ENCODE measurements around the gene ZNF431.
"Not testable (repeated sequence)": the region's sequence is repeated elsewhere in the genome, so short reads cannot be mapped to it uniquely, and the experiment has no call there.

ZNF431 gene

DNA sequence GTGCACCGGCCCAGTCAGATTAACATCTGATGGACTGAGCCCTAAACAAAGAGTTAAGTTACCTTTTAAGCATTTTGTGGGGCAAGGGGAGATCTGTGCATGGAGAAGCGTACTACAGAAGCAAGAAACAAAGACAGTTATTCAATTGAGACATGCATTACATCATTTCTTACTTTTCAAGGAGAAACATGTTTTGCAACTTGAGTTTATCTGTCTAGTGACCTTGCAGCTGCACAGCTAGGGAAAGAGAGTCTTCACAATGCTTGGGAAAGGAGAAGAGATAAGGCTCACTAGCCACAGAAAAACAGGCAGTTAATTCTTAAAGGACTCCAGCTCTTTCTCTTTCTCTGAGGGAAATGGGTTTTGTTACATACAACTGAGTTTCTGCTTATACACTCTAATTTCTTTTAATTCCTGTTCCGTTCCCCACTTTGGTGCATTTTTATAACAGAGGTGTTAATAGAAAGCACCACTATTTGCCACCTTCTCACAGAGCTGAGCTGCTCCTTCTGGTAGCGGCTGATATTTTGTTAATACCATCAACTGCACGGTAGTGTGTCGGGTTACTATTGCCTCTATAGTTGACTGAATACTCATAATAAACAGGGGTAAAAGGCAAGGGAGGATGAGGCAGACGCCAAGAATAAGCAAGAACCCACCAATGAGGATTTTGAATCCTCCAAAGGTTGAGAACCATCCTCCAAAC, 55.9 kb downstream of the ZNF431 start:
- Mint-ChIP-seq H3K36me3 (ENCODE audit: low read depth) (no peaks in the 10 kb centered on the region), H3K4me1 (ENCODE audit: low read depth) (no peaks in the 10 kb centered on the region), H3K27ac (no peak overlapping the region)

DNA sequence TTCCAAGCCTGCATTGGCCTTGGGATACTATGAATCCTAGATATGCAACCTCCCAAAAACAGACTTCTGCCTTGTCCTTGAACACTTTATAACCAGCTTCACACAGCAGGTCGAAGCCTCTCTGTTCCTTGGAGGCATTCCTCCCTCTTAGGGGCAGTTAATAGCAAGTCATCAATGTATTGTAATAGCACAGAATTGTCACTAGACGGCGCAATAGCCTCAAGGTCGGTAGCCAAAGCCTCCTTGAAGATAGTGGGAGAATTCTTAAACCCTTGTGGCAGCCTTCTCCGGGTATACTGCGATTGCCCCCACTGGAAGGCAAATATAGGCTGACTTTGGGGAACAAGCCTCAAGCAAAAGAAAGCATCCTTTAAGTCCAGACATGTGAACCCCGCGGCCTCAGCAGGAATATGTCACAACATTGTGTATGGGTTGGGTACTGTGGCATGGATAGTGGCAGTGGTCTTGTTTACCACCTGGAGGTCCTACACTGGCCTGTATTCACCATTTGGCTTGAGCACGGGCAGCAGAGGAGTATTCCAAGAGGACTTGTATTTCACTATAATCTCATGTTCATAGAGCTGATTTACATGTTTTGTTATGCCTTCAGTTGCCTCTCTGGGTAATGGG, 61.1 kb downstream of the ZNF431 start:
- no peak overlapping the region for H3K4me3 Mint-ChIP-seq
- H3K36me3 Mint-ChIP-seq (ENCODE audit: low read depth): no peaks in the 10 kb centered on the region
- H3K9me3 Mint-ChIP-seq: peaks cover 4% of the 10 kb centered on the region
- no peak overlapping the region for H3K27ac Mint-ChIP-seq
- peaks cover 4% of the 10 kb centered on the region for H3K27me3 Mint-ChIP-seq
- no peaks in the 10 kb centered on the region for H3K4me1 Mint-ChIP-seq (ENCODE audit: low read depth)

More for the DNA sequence above, 55.9 kb downstream of the ZNF431 start:
- Mint-ChIP-seq H3K27me3 (no peaks in the 10 kb centered on the region), H3K9me3 (peaks cover 9% of the 10 kb centered on the region), H3K4me3 (no peak overlapping the region)

DNA sequence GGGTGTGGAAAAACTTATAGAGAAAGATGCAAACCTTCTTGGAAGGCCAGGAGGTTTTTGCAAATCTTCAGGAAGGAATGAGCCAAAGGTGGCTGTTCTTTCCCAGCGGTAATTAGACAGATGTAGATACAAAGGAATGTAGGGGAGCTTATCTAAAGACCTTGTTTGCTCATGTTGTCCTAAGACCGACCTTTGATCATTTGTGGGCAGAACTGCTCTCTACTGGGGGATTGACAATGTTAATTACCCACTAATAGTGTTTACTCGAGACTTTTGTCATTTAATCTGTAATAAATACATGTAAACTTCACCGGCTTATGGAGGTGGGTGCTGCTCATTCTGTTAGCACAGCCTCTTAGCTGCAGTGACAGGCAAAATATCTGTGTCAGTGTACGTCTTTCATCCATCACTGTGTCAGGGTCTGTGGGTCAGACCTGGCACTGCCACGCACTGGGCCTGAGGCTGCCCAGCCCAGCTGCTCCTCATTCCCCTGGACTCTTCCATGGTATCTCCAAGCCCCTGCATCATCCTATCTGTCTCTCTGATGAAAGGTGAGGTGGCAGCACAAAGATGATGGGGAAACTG, 68.3 kb downstream of the ZNF431 start:
- Mint-ChIP-seq H3K4me3 (no peak overlapping the region), H3K27ac (no peak overlapping the region), H3K4me1 (ENCODE audit: low read depth) (no peaks in the 10 kb centered on the region), H3K9me3 (peaks cover 3% of the 10 kb centered on the region), H3K36me3 (ENCODE audit: low read depth) (no peaks in the 10 kb centered on the region), H3K27me3 (peaks cover 10% of the 10 kb centered on the region)

DNA sequence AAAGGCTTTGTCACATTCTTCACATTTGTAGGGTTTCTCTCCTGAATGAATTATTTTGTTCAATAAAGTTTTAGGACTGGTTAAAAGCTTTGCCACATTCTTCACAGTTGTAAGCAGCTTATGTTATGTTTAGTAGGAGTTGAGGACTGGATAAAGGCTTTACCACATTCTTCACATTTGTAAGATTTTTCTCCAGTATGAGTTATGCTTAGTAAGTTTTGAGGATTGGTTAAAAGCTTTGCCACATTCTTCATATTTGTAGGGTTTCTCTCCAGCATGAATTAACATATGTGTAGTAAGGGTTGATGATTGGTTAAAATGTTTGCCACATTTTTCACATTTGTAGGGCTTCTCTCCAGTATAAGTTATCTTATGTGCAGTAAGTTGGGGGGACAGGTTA, 79.9 kb downstream of the ZNF431 start:
- no peak overlapping the region for H3K4me3 Mint-ChIP-seq
- no peaks in the 10 kb centered on the region for H3K4me1 Mint-ChIP-seq (ENCODE audit: low read depth)
- H3K36me3 Mint-ChIP-seq (ENCODE audit: low read depth): no peaks in the 10 kb centered on the region
- peaks cover 4% of the 10 kb centered on the region for H3K9me3 Mint-ChIP-seq
- no peak overlapping the region for H3K27ac Mint-ChIP-seq
- H3K27me3 Mint-ChIP-seq: peaks cover 12% of the 10 kb centered on the region

DNA sequence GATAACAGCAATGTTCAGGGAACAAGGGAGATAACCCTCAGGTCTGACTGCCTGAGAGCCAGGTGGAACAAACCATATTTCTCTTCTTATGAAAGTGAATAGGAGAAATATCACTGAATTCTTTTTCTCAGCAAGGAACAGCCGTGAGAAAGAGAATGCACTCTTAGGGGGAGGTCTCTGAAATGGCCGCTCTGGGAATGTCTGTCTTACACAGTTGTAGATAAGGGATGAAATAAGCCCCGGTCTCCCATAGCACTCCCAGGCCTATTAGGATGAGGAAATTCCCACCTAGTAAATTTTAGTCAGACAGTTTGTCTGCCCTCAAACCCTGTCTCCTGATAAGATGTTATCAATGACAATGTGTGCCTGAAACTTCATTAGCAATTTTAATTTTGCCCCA, 88.1 kb downstream of the ZNF431 start:
- not testable (repeated sequence) for H3K4me3 Mint-ChIP-seq; H3K27ac Mint-ChIP-seq; H3K27me3 Mint-ChIP-seq; H3K4me1 Mint-ChIP-seq (ENCODE audit: low read depth); H3K36me3 Mint-ChIP-seq (ENCODE audit: low read depth)
- H3K9me3 Mint-ChIP-seq: peaks cover 31% of the 10 kb centered on the region

DNA sequence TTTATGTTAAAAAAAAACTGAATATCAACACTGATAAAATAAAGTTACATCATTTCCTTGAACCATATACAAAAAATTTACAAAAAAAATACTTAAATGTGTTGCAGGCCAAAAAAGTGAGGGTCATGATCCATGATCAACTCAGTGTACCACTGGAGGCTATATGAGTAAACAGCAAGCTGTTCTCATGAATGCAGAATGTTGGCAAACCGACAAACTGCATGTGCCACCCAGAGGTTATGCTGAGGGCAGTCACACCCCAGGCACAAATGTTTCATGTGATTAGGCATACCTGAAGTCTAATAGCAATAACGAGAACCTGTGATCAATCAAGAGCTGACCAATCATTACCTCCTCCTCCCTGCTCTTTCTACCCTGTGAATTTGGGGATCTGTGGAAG, 91.9 kb downstream of the ZNF431 start:
- Mint-ChIP-seq H3K36me3 (ENCODE audit: low read depth) (peaks cover 10% of the 10 kb centered on the region), H3K27me3 (no peaks in the 10 kb centered on the region), H3K4me1 (ENCODE audit: low read depth) (no peaks in the 10 kb centered on the region), H3K4me3 (no peak overlapping the region), H3K9me3 (peaks cover 28% of the 10 kb centered on the region), H3K27ac (no peak overlapping the region)

DNA sequence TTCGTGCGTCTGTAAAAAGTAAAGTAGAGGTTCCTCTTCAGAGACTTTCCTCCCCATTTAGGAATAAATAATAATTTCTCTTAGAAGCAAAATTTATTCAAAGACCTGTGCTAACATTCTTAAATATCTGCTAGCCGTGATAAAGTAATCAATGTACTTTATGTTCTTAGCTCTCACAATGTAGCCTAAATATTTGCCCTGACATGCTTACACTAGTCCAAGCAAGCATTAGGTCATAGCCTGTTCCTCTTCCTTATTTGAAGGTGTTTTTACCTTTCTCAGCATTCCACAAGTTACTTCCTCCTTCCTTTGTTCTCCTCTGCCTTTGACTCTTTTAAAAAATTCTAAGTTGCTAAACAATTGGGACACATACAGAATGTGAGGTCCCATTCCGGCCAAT, 94.9 kb downstream of the ZNF431 start:
- H3K27me3 Mint-ChIP-seq; H3K9me3 Mint-ChIP-seq; H3K36me3 Mint-ChIP-seq (ENCODE audit: low read depth); H3K27ac Mint-ChIP-seq; H3K4me1 Mint-ChIP-seq (ENCODE audit: low read depth); H3K4me3 Mint-ChIP-seq: not testable (repeated sequence)

DNA sequence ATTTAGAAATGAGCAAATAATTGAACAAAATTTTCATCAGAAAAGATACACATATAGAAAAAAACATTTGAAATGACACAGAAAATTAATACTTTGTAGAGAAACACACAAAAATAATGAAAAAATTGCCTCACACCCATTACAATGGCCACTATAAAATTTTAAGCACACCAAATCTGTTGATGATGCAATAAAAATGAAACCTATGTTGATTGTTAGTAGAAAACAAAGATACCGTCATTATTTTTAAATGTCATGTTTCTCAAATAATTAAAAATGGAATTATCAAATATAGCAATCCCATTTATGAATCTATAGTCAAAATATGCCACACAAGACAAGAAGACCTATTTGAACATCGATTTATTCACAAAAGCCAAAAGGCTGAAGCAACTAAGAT, 96.8 kb downstream of the ZNF431 start:
- H3K27me3 Mint-ChIP-seq: no peaks in the 10 kb centered on the region
- no peak overlapping the region for H3K27ac Mint-ChIP-seq
- no peak overlapping the region for H3K4me3 Mint-ChIP-seq
- H3K9me3 Mint-ChIP-seq: peaks cover 4% of the 10 kb centered on the region
- no peaks in the 10 kb centered on the region for H3K4me1 Mint-ChIP-seq (ENCODE audit: low read depth)
- H3K36me3 Mint-ChIP-seq (ENCODE audit: low read depth): no peaks in the 10 kb centered on the region
